Astrocyte of the spinal cord (primary cell): ENCODE results near the gene UBC.
A peak's percentile ranks its signal among the peaks of the same experiment; 100 is the strongest.
"Not testable (repeated sequence)": the region's sequence is repeated elsewhere in the genome, so short reads cannot be mapped to it uniquely, and the experiment has no call there.

Experiments
- DNase-seq: peaks from one replicate; pipeline ENCODE4 v3.0.0; 2011; ENCODE audit warnings: low read depth, low spot score
- H3K4me3 ChIP-seq: 2 replicates; pipeline ENCODE4 v1.5.1; 2011; ENCODE audit warnings: low read depth, mild to moderate bottlenecking, low read length, moderate library complexity
- CTCF ChIP-seq: IDR thresholded peaks from 2 replicates; pipeline ENCODE4 v1.5.1; 2012; ENCODE audit warnings: low read depth, mild to moderate bottlenecking, low read length, inconsistent platforms
- in situ Hi-C: cut with HindIII; loops from 2 replicates; pipeline ENCODE4 v1.10.0; 2017; ENCODE audit warnings: low sequenced_read_pairs

UBC gene

GRCh38 chr12:124938587-124938986 is 24.1 kb upstream of the UBC start:
- peak overlapping the region; percentile 47 for H3K4me3 ChIP-seq
- peak; percentile 69 for DNase-seq
- no peak for TF ChIP-seq CTCF
- in situ Hi-C loops: no loop called here

DNA sequence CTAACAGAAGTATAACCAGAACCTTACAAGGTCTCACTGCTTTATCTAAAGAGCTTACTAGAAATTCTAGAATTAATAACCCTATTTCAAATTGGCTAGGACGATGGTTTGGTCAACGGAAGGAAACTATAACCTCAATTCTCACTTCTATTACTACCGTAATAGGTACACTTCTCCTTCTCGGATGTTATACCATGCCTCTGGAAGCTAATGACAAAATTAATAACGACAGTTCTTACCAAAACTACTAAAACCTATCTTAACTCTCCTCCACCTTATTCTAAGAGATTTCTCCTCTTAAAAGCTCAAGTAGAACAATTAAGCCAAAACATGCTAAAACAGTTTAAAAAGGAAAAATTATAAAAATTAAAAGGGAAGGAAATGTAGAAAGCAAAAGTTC is 23.7 kb upstream of the UBC start:
- no peak overlapping the region for H3K4me3 ChIP-seq
- no peak for DNase-seq
- TF ChIP-seq CTCF: no peak
- in situ Hi-C loops: no loop called here

GRCh38 chr12:124931528-124931927 is 17.1 kb upstream of the UBC start:
- H3K4me3 ChIP-seq, in situ Hi-C loops, DNase-seq: not testable (repeated sequence)

DNA sequence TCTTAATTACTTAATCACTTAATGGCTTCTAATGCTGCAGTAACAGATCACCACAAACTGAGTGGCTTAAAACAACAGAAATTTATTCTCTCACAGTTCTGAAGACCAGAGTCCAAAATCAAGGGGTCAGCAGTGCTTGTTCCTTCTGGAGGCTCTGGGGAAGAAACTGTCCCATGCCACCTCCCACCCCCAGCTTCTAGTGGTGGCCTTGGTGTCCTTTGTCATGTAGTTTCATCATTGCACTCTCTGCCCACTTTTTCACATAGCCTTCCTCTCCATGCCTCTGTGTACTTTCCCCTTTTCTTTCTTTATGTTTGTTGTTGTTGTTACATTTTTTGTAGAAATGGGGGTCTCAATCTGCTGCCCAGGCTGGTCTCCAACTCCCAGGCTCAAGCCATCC is 16.1 kb upstream of the UBC start:
- no peak for TF ChIP-seq CTCF
- DNase-seq: no peak
- in situ Hi-C loops: no loop called here
- H3K4me3 ChIP-seq: no peak overlapping the region

GRCh38 chr12:124929649-124930419 is 15.4 kb upstream of the UBC start:
- TF ChIP-seq CTCF: no peak
- in situ Hi-C loops: no loop called here
- DNase-seq: no peak
- no peak overlapping the region for H3K4me3 ChIP-seq

DNA sequence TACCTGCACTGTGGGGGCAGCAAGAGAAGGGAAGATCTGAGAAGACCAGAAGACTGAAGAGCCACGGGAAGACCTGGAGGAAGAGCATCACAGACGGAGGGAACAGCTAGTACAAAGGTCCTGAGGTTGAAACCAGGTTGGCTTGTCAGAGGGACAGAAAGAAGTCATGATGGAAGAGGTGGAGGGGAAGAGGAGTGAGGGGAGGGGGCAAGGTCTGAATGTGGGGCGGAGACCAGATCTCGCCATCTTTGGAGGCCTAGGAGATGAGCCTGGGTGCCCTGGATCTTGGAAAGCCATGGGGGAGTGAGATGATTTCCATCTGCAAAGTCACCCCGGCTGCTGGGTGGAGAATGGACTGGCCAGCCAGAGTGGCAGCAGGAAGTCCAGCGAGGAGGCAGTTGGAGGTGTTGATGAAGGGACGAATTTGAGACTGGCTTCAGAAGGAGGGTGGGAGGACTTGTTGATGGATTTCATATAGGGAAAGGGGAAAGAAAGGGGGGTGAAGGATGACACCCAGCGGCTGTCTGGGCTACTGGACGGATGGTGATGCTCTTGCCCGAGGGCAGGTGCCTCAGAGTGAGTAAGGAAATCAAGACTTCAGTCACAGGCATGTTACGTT is 14.6 kb upstream of the UBC start:
- H3K4me3 ChIP-seq: no peak overlapping the region
- no peak for DNase-seq
- in situ Hi-C loops: no loop called here
- no peak for TF ChIP-seq CTCF
